OCI-LY7 (cell line): ENCODE measurements around the gene SLC25A38. TPM values are rescaled to one million over a fixed set of nuclear protein-coding genes. Genes with fewer than 3 reads are reported as not detected.

Experiments used
- BruUV-seq: library from RNA; stranded (reverse); fragments of 400-500 nt; replicated peaks from 2 replicates; lab custom pipeline; 2021; lab: Mats Ljungman, UMichigan
- CTCF ChIA-PET: fragments of 300-600 bp; sonication (Branson Sonifier 250); formaldehyde crosslinking; loops from one replicate; lab custom pipeline; 2022; ENCODE audit warnings: antibody characterized with exemption; ENCODE audit not compliant: unreplicated experiment; lab: Charles Lee
- POLR2A ChIA-PET: fragments of 300-600 bp; sonication (Branson Sonifier 250); formaldehyde crosslinking; loops from one replicate; lab custom pipeline; 2022; ENCODE audit warnings: antibody characterized with exemption; lab: Charles Lee
- DNase-seq: peaks from one replicate; pipeline ENCODE4 v3.0.0-alpha.2; 2015; ENCODE audit warnings: low spot score
- H2AFZ ChIP-seq: fragments of 200-600 bp; sonication (generic), shearing (Covaris generic); 2 replicates; pipeline ENCODE4 v1.6.1; 2014; ENCODE audit warnings: mild to moderate bottlenecking, antibody characterized with exemption, low read length, moderate library complexity
- H3K27ac ChIP-seq: fragments of 200-600 bp; sonication (generic); 2 replicates; pipeline ENCODE4 v1.5.1; 2014; ENCODE audit warnings: mixed run types, low read depth, mild to moderate bottlenecking, moderate library complexity, low read length, inconsistent platforms; ENCODE audit not compliant: poor library complexity, severe bottlenecking
- H3K36me3 ChIP-seq: fragments of 200-600 bp; sonication (generic); 2 replicates; pipeline ENCODE4 v1.6.1; 2014; ENCODE audit warnings: mild to moderate bottlenecking, antibody characterized with exemption, low read length, moderate library complexity, mixed read lengths; ENCODE audit not compliant: insufficient read depth
- H3K4me1 ChIP-seq: fragments of 200-600 bp; sonication (generic); 2 replicates; pipeline ENCODE4 v1.5.1; 2014; ENCODE audit warnings: mild to moderate bottlenecking, low read length; ENCODE audit not compliant: insufficient read depth, poor library complexity, severe bottlenecking
- H3K4me2 ChIP-seq: fragments of 200-600 bp; sonication (generic); 2 replicates; pipeline ENCODE4 v1.6.1; 2014; ENCODE audit warnings: mild to moderate bottlenecking, low read length
- H3K4me3 ChIP-seq: fragments of 200-600 bp; sonication (generic); 2 replicates; pipeline ENCODE4 v1.5.1; 2014; ENCODE audit warnings: mild to moderate bottlenecking, low read depth, low read length; ENCODE audit not compliant: poor library complexity, severe bottlenecking
- H3K79me2 ChIP-seq: fragments of 200-600 bp; sonication (generic); 2 replicates; pipeline ENCODE4 v1.6.1; 2016; ENCODE audit warnings: low read depth, mild to moderate bottlenecking, low read length, moderate library complexity, mixed read lengths; ENCODE audit not compliant: insufficient read depth
- H3K9me2 ChIP-seq: fragments of 200-600 bp; sonication (generic); 2 replicates; pipeline ENCODE4 v1.6.1; 2016; ENCODE audit warnings: mild to moderate bottlenecking, low read length, mixed read lengths; ENCODE audit not compliant: insufficient read depth
- H3K9me3 ChIP-seq: fragments of 200-600 bp; sonication (generic); 2 replicates; pipeline ENCODE4 v1.6.1; 2014; ENCODE audit warnings: mild to moderate bottlenecking, mixed run types, low read length, mixed read lengths
- H4K20me1 ChIP-seq: fragments of 200-600 bp; sonication (generic); 2 replicates; pipeline ENCODE4 v1.6.1; 2014; ENCODE audit warnings: mild to moderate bottlenecking, antibody characterized with exemption, low read length, moderate library complexity, mixed read lengths; ENCODE audit not compliant: insufficient read depth
- CTCF ChIP-seq: fragments of 200-600 bp; sonication (generic); conservative IDR thresholded peaks from 2 replicates; pipeline ENCODE4 v1.5.1; 2014; ENCODE audit warnings: mild to moderate bottlenecking, antibody characterized with exemption, low read length, moderate library complexity, mixed read lengths
- EZH2phosphoT487 ChIP-seq: fragments of 200-600 bp; sonication (generic); IDR thresholded peaks from 2 replicates; pipeline ENCODE4 v1.6.1; 2018; ENCODE audit warnings: low read depth, borderline replicate concordance, mild to moderate bottlenecking, mixed run types, antibody characterized with exemption, low read length, moderate library complexity, mixed read lengths
- intact Hi-C: fragments of 100-400 bp; cut with micrococcal nuclease; formaldehyde crosslinking; loops from one replicate; pipeline ENCODE4 v1.10.0; 2022; ENCODE audit not compliant: unreplicated experiment
- total RNA-seq, 2 experiments: library from RNA; depleted of rRNA in 1 of 2; stranded (reverse); fragments of >200 nt in 1 of 2; shearing (Covaris generic) in 1 of 2; gene quantifications; 2 replicates each; pipeline ENCODE4 v1.2.3, GENCODE V29; 2014 to 2022

SLC25A38 gene
- total RNA-seq, 2 experiments from 2014 or later, result 32.6 to 35.4 TPM

GRCh38 chr3:39384665-39385000 is 1.5 kb downstream of the SLC25A38 start:
- ChIA-PET CTCF (no interaction called here), POLR2A (interaction anchor here (1.0 to 7.5 kb wide), 5 partner anchors 13 to 114 kb away, joined by 3 to 85 read pairs (median 4); partner anchors contain the start of gene RPSA)
- Histone ChIP-seq H4K20me1 (peaks cover 22% of the 10 kb centered on the region), H3K9me3 (no peaks in the 10 kb centered on the region), H3K36me3 (peaks cover 25% of the 10 kb centered on the region), H3K79me2 (peaks cover 60% of the 10 kb centered on the region), H3K4me1 (peaks cover 55% of the 10 kb centered on the region), H3K9me2 (no peaks in the 10 kb centered on the region), H2AFZ (no peak overlapping the region), H3K4me3 (peak overlapping the region; percentile 76), H3K4me2 (peak overlapping the region; percentile 74), H3K27ac (no peak overlapping the region)
- intact Hi-C loops, result loop anchor here (10.0 kb wide), 1 partner anchor 330 kb away; the partner anchor contains the start of genes SCN11A and WDR48
- no peak for DNase-seq
- TF ChIP-seq CTCF (no peak), EZH2phosphoT487 (no peak)
- TSS peak; percentile 67 for BruUV-seq

DNA sequence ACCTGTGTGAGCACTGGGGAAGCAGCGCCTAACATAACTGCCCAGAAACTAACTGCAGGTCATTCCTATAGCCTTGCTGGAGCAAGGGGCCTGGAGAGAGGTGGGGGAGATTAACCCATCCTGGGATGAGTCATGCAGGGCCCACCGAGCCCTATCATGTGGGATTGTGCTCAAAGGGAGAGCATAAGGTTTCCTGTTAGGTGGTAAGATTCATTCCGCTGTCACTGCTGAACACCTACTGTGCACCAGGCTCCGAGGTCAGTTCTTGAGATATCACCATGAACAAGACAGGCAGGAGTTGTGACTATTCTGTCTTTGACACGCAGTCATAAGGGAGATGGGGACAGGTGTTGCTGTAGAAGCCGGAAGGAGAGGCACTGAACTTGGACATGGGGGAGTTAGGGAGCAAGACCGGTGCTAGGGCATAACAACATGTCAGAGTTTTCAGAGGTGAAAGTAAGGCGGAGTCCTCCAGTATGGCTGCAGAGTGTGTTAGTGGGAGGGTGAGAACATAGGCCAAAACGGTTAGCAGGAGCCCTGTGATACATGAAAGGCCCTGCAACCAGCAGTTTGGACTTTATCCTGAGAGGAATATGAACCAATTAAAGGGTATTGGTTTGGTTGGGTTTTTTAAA is 2.4 kb downstream of the SLC25A38 start:
- peak overlapping the region; percentile 76 for H3K4me3 ChIP-seq
- TF ChIP-seq EZH2phosphoT487 (no peak), CTCF (no peak)
- ChIA-PET CTCF (no interaction called here), POLR2A (interaction anchor here (7.5 kb wide), 1 partner anchor 20 kb away, joined by 85 read pairs; the partner anchor contains the start of gene RPSA)
- DNase-seq, result no peak
- no peak overlapping the region for H3K27ac ChIP-seq
- no peak overlapping the region for H2AFZ ChIP-seq
- peaks cover 22% of the 10 kb centered on the region for H4K20me1 ChIP-seq
- H3K4me2 ChIP-seq, result peak overlapping the region; percentile 74
- H3K9me2 ChIP-seq, result no peaks in the 10 kb centered on the region
- H3K79me2 ChIP-seq, result peaks cover 69% of the 10 kb centered on the region
- H3K9me3 ChIP-seq, result no peaks in the 10 kb centered on the region
- H3K4me1 ChIP-seq, result peaks cover 64% of the 10 kb centered on the region
- intact Hi-C loops, result loop anchor here (10.0 kb wide), 1 partner anchor 331 kb away; the partner anchor contains the start of genes SCN11A and WDR48
- no TSS peak for BruUV-seq
- peaks cover 34% of the 10 kb centered on the region for H3K36me3 ChIP-seq

GRCh38 chr3:39386318-39386717 is 3.1 kb downstream of the SLC25A38 start:
- H3K9me3 ChIP-seq, result no peaks in the 10 kb centered on the region
- peaks cover 22% of the 10 kb centered on the region for H4K20me1 ChIP-seq
- CTCF ChIA-PET, result interaction anchor here (1.2 to 3.1 kb wide), 2 partner anchors 19 to 22 kb away, joined by 3 to 11 read pairs; partner anchors contain the start of gene RPSA
- H3K9me2 ChIP-seq, result no peaks in the 10 kb centered on the region
- POLR2A ChIA-PET, result interaction anchor here (0.6 to 7.5 kb wide), 2 partner anchors 19 to 1363 kb away, joined by 3 to 85 read pairs; partner anchors contain the start of gene RPSA
- intact Hi-C loops, result loop anchor here (10.0 kb wide), 1 partner anchor 332 kb away; the partner anchor contains the start of genes SCN11A and WDR48
- DNase-seq, result no peak
- H3K36me3 ChIP-seq, result peaks cover 42% of the 10 kb centered on the region
- H3K4me1 ChIP-seq, result peaks cover 64% of the 10 kb centered on the region
- peaks cover 76% of the 10 kb centered on the region for H3K79me2 ChIP-seq
- H3K4me2 ChIP-seq, result peak overlapping the region; percentile 87; the same call in 1 of the 2 replicates
- H3K4me3 ChIP-seq, result no peak overlapping the region
- TF ChIP-seq CTCF (no peak), EZH2phosphoT487 (no peak)
- no peak overlapping the region for H3K27ac ChIP-seq
- no TSS peak for BruUV-seq
- H2AFZ ChIP-seq, result no peak overlapping the region
